GM19395 (cell line): ENCODE data around the gene UBALD1.

Experiments used
- ATAC-seq: cut with Tn5 transposase; IDR thresholded peaks from one replicate; pipeline ENCODE4 v1.9.1; 2021; ENCODE audit warnings: mild to moderate bottlenecking, moderate library complexity; ENCODE audit not compliant: unreplicated experiment

Gene UBALD1

GRCh38 chr16:4561596-4561995 lies 53.1 kb downstream of the UBALD1 start:
- ATAC-seq: no peak
